Epithelial cell of umbilical artery (primary cell): ENCODE data around the gene ZBTB47. TPM values are rescaled to one million over a fixed set of nuclear protein-coding genes. Genes with fewer than 3 reads are reported as not detected.

Experiments used
- total RNA-seq: library from RNA; depleted of rRNA; stranded (reverse); fragments of >200 nt; gene quantifications from 2 replicates; pipeline ENCODE4 v1.2.3, GENCODE V29; 2014

Gene ZBTB47
- 12.2 and 13.6 TPM in 2 replicates for total RNA-seq

DNA sequence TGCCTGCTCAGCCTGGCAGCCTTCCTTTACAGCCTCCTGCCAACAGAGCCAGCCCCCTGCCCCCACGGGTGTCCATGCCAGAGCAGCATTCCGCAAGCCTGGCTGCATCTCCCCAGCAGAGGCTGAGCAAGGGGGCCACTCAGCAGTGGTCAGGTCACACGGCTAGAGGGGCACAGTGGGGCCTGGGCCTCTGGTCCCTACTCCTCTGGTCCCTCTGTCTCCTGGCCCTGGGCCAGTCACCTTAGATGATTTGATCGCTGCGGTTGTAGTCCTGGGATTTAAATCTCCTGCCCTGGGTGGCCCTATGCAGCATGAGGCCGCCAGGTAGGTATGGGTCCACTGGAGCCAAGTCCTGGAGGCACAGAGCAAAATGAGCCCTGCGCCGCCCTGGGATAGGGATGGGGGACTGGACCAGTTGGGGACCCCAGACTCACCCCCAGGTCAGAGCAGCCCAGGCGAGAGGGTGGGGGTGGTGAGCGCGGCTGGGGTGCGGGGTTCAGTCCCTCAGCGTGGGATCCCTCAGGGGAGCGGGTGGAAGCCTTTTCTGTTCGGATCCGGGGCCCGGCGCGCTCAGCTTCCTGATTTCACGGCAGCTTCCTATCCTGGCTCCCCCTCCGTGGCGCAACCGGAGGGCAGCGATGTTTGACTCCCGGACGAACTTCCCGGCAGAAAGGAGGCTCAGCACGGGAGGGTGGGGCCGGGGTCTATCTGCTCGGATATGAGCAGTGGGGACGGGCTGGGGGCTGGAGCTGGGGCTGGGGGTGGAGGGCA is at the start of gene ZBTB47:
Gene ZBTB47 (plus strand): TSS at position 138 of the 771 bp plus-strand sequence. CDS start 4,659 bp downstream, outside the sequence.

DNA sequence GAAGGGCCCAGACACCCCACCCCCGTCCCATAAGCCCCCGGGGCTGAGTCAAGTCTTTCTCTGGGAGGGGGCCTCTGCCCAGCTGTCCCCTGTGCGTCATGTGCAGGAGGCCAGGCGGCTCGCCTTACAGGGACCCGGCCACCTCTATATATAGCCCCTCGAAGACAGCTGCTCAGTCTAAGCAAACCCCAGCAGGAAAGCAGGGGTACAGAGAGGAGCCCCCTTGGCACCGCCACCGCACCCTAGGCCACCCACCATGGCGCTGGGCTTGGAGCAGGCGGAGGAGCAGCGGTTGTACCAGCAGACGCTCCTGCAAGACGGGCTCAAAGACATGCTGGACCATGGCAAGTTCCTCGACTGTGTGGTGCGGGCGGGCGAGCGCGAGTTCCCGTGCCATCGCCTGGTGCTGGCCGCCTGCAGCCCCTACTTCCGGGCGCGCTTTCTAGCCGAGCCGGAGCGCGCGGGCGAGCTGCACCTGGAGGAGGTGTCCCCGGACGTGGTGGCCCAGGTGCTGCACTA is 31.9 kb downstream of the ZBTB47 start, which contains the start of gene KLHL40:
Gene KLHL40 (plus strand): TSS at position 175 of the 519 bp plus-strand sequence. CDS start 82 bp downstream, at position 257.

DNA sequence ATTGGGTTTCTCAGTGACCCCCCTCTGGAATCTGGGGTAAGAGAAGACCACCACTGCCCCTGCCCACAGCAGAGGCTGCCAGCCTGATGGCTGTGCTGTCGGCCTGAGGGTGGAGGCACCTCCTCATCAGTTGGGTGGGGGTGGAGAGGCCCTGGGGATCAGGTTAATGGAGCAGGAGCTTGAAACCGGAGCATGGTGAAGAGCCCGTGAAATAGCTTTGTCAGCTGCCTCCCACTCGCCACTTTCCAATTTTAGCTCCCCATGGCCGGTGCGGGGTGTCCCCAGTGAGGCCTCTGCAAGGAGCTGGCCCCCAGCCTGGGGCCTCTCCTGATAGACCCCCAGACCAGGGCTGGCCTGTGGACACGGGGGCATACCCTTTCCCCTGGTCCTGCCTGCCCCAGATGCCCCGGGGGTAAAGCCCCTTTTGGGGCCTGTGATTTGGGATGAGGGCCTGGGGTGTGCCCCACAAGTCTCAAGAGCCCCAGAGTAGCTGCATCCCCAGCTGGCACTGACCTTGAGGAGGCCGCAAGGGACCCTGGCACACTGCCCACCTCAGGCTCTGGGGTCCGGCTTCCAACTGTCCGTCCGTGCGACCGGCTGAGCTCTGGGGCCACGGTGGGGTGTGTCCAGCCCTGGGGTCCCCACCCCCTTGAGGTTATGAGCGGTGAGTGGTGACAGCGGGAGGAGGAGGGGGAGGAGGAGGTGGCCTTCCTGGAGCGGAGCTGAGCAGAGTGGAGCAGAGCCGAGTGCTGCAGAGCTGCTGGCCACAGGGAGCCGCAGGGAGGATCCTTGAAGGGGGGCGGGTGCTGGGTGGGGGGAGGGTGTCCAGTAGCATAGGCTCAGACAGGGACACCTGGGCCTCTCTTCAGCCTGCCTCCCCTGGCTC is 48.8 kb downstream of the ZBTB47 start, which contains the start of gene HHATL:
Gene HHATL (minus strand): TSS at position 733 of the 886 bp plus-strand sequence. CDS start 1,972 bp downstream, outside the sequence.

Other genes with a start within 250 kb of the ZBTB47 start
- not detected in 2 replicates for gene LYZL4, start 243.1 kb upstream of the ZBTB47 start, total RNA-seq
- gene VIPR1, start 151.1 kb upstream of the ZBTB47 start, total RNA-seq, result 0.32 and 0.46 TPM in 2 replicates
- gene SEC22C, start 71.7 kb upstream of the ZBTB47 start, total RNA-seq, result 67.2 and 101 TPM in 2 replicates
- gene SS18L2, start 62.8 kb upstream of the ZBTB47 start, total RNA-seq, result 39.6 and 49.7 TPM in 2 replicates
- gene NKTR, start 53.0 kb upstream of the ZBTB47 start, total RNA-seq, result 40.3 and 61.4 TPM in 2 replicates
- gene KLHL40, start 31.8 kb downstream of the ZBTB47 start, total RNA-seq, result not detected in 2 replicates
- not detected in 2 replicates for gene HHATL, start 49.1 kb downstream of the ZBTB47 start, total RNA-seq
- gene CCDC13, start 119.6 kb downstream of the ZBTB47 start, total RNA-seq, result 1.3 TPM in 1 of 2 replicates, not detected in the other
- gene HIGD1A, start 150.8 kb downstream of the ZBTB47 start, total RNA-seq, result 193 and 197 TPM in 2 replicates
- gene ACKR2, start 155.7 kb downstream of the ZBTB47 start, total RNA-seq, result not detected in 2 replicates
- not detected in 2 replicates for gene CYP8B1, start 222.2 kb downstream of the ZBTB47 start, total RNA-seq